ENCODE results near the gene DNM3.

Gene DNM3

GRCh38 chr1:172382990-172383389, 541.7 kb downstream of the DNM3 start:
- no peak for DNase-seq

- no peak for DNase-seq
Observed at GRCh38 chr1:172383536-172383935, 542.2 kb downstream of the DNM3 start.

GRCh38 chr1:172384656-172385055, 543.4 kb downstream of the DNM3 start:
- no peak for DNase-seq

- DNase-seq: no peak
Observed at GRCh38 chr1:172386046-172386445, 544.7 kb downstream of the DNM3 start.

GRCh38 chr1:172388490-172388889, 547.2 kb downstream of the DNM3 start:
- DNase-seq: no peak

- DNase-seq: no peak
Observed at GRCh38 chr1:172390301-172390682, 549.0 kb downstream of the DNM3 start.

- DNase-seq: no peak
Observed at GRCh38 chr1:172390683-172391551, 549.6 kb downstream of the DNM3 start.

- no peak for DNase-seq
Observed at GRCh38 chr1:172391976-172392375, 550.7 kb downstream of the DNM3 start.

- DNase-seq: no peak
Observed at GRCh38 chr1:172393354-172393753, 552.1 kb downstream of the DNM3 start.

GRCh38 chr1:172394141-172394751, 552.9 kb downstream of the DNM3 start:
- peak; percentile 43 for DNase-seq

GRCh38 chr1:172394811-172395210, 553.5 kb downstream of the DNM3 start:
- DNase-seq: no peak

- DNase-seq: no peak
Observed at GRCh38 chr1:172395576-172395975, 554.3 kb downstream of the DNM3 start.

- DNase-seq: no peak
Observed at GRCh38 chr1:172397221-172397620, 555.9 kb downstream of the DNM3 start.

- no peak for DNase-seq
Observed at GRCh38 chr1:172397633-172398032, 556.3 kb downstream of the DNM3 start.

GRCh38 chr1:172398193-172398592, 556.9 kb downstream of the DNM3 start:
- no peak for DNase-seq

GRCh38 chr1:172398970-172399755, 557.9 kb downstream of the DNM3 start:
- no peak for DNase-seq

GRCh38 chr1:172399756-172400721, 558.7 kb downstream of the DNM3 start:
- DNase-seq: no peak

GRCh38 chr1:172400722-172401105, 559.4 kb downstream of the DNM3 start:
- DNase-seq: no peak

- DNase-seq: no peak
Observed at GRCh38 chr1:172401477-172401876, 560.2 kb downstream of the DNM3 start.

- no peak for DNase-seq
Observed at GRCh38 chr1:172401892-172402291, 560.6 kb downstream of the DNM3 start.

- DNase-seq: no peak
Observed at GRCh38 chr1:172402878-172403569, 561.7 kb downstream of the DNM3 start.

GRCh38 chr1:172404121-172404520, 562.8 kb downstream of the DNM3 start:
- no peak for DNase-seq

Measured in stimulated activated CD4-positive, alpha-beta T cell treated with anti-CD3 and anti-CD28 coated beads, Interleukin-12 subunit alpha, Interleukin-12 subunit beta, amount 100 ng/mL, for 4 hours (primary cell).